AG09319 (cell line): Measurements from ENCODE around the gene SULT2A1.
"Not testable (repeated sequence)": the region's sequence is repeated elsewhere in the genome, so short reads cannot be mapped to it uniquely, and the experiment has no call there.

Source experiments
- DNase-seq: peaks from one replicate; pipeline ENCODE4 v3.0.0-alpha.2; 2010; ENCODE audit warnings: low read depth; ENCODE audit errors: extremely low read depth
- CTCF ChIP-seq: IDR thresholded peaks from 2 replicates; pipeline ENCODE4 v1.5.1; 2011; ENCODE audit warnings: low read depth, mild to moderate bottlenecking, inconsistent platforms, low read length, moderate library complexity

SULT2A1 gene

GRCh38 chr19:47878906-47879305, 7.2 kb downstream of the SULT2A1 start:
- TF ChIP-seq CTCF, result no peak
- no peak for DNase-seq

GRCh38 chr19:47865166-47865565, 20.9 kb downstream of the SULT2A1 start:
- no peak for DNase-seq
- no peak for TF ChIP-seq CTCF

- TF ChIP-seq CTCF, result peak; percentile 98
- peak; percentile 8 for DNase-seq
These were observed 22.6 kb downstream of the SULT2A1 start for GRCh38 chr19:47863514-47863936.

GRCh38 chr19:47861630-47862029, 24.5 kb downstream of the SULT2A1 start:
- no peak for DNase-seq
- no peak for TF ChIP-seq CTCF

GRCh38 chr19:47860602-47861297, 25.4 kb downstream of the SULT2A1 start:
- no peak for DNase-seq
- no peak for TF ChIP-seq CTCF

GRCh38 chr19:47859838-47860237, 26.3 kb downstream of the SULT2A1 start:
- DNase-seq, result not testable (repeated sequence)

GRCh38 chr19:47858646-47859285, 27.3 kb downstream of the SULT2A1 start, which contains the start of gene TPRX2:
Gene TPRX2, plus strand, starts transcription at chr19:47859235. Its CDS starts 12 bp downstream, at chr19:47859247.
- DNase-seq, result not testable (repeated sequence)

- DNase-seq, result not testable (repeated sequence)
These were observed 27.9 kb downstream of the SULT2A1 start for GRCh38 chr19:47858231-47858630.

- TF ChIP-seq CTCF, result no peak
- DNase-seq, result no peak
These were observed 31.7 kb downstream of the SULT2A1 start for GRCh38 chr19:47854459-47854858.
